ENCODE results near the gene LPCAT2. TPM values are rescaled to one million over a fixed set of nuclear protein-coding genes. Genes with fewer than 3 reads are reported as not detected.

The LPCAT2 gene
- total RNA-seq, 1 donor from 2014 or later, result 11.3 TPM

GRCh38 chr16:55542459-55543082 is 33.7 kb downstream of the LPCAT2 start:
- no peaks in the 10 kb centered on the region for H3K4me1 ChIP-seq
- DNase-seq (ENCODE audit: extremely low spot score in 2 of 2), result no peak
- H3K4me3 ChIP-seq, result no peak overlapping the region
- intact Hi-C loops (cut with DNase I), result loop anchor here (2.0 kb wide), 1 partner anchor 78 kb away; no protein-coding TSS in a partner anchor
- no peaks in the 10 kb centered on the region for H3K9me3 ChIP-seq
- peaks cover 0 to 2% of the 10 kb centered on the region in 2 donors for H3K36me3 ChIP-seq
- H3K27ac ChIP-seq, result peak overlapping the region; percentile 31
- no peaks in the 10 kb centered on the region for H3K27me3 ChIP-seq
- TF ChIP-seq POLR2A (IDR thresholded peaks at IDR 0.05) (no peak), POLR2AphosphoS5 (IDR thresholded peaks at IDR 0.05; ENCODE audit: insufficient read depth in 1 of 2, low read depth in 1 of 2) (no peak), CTCF (IDR thresholded peaks at IDR 0.05) (no peak)

- intact Hi-C loops (cut with DNase I), result loop anchor here (2.0 kb wide), 1 partner anchor 79 kb away; no protein-coding TSS in a partner anchor
- peak; percentile 33 to 55 (median 45) for TF ChIP-seq CTCF (IDR thresholded peaks at IDR 0.05)
- TF ChIP-seq POLR2AphosphoS5 (IDR thresholded peaks at IDR 0.05; ENCODE audit: insufficient read depth in 1 of 2, low read depth in 1 of 2), result no peak
- no peak for TF ChIP-seq POLR2A (IDR thresholded peaks at IDR 0.05)
- no peaks in the 10 kb centered on the region for H3K9me3 ChIP-seq
These were observed 34.6 kb downstream of the LPCAT2 start for GRCh38 chr16:55543472-55543871.

GRCh38 chr16:55552621-55553020 is 43.7 kb downstream of the LPCAT2 start:
- Histone ChIP-seq H3K27me3 (no peaks in the 10 kb centered on the region), H3K4me3 (no peak overlapping the region), H3K36me3 (no peaks in the 10 kb centered on the region), H3K9me3 (no peaks in the 10 kb centered on the region), H3K4me1 (no peaks in the 10 kb centered on the region), H3K27ac (no peak overlapping the region)
- intact Hi-C loops (cut with DNase I), result no loop called here
- no peak for DNase-seq (ENCODE audit: extremely low spot score in 2 of 2)
- TF ChIP-seq POLR2AphosphoS5 (IDR thresholded peaks at IDR 0.05; ENCODE audit: insufficient read depth in 1 of 2, low read depth in 1 of 2) (peak in 1 of 2 donors; percentile 13), POLR2A (IDR thresholded peaks at IDR 0.05) (no peak)

More at GRCh38 chr16:55543472-55543871, 34.6 kb downstream of the LPCAT2 start:
- no peak for DNase-seq (ENCODE audit: extremely low spot score in 2 of 2)
- H3K27me3 ChIP-seq, result no peaks in the 10 kb centered on the region
- no peak overlapping the region for H3K27ac ChIP-seq
- peaks cover 0 to 2% of the 10 kb centered on the region in 2 donors for H3K36me3 ChIP-seq
- no peaks in the 10 kb centered on the region for H3K4me1 ChIP-seq
- H3K4me3 ChIP-seq, result no peak overlapping the region

GRCh38 chr16:55555436-55555835 is 46.6 kb downstream of the LPCAT2 start:
- Histone ChIP-seq H3K4me3 (no peak overlapping the region), H3K4me1 (peaks cover 17% of the 10 kb centered on the region), H3K27ac (no peak overlapping the region), H3K27me3 (no peaks in the 10 kb centered on the region), H3K36me3 (no peaks in the 10 kb centered on the region), H3K9me3 (no peaks in the 10 kb centered on the region)
- DNase-seq (ENCODE audit: extremely low spot score in 2 of 2), result no peak
- intact Hi-C loops (cut with DNase I), result no loop called here
- peak in 1 of 2 donors; percentile 26 for TF ChIP-seq POLR2AphosphoS5 (IDR thresholded peaks at IDR 0.05; ENCODE audit: insufficient read depth in 1 of 2, low read depth in 1 of 2)
- TF ChIP-seq CTCF (IDR thresholded peaks at IDR 0.05), result no peak

GRCh38 chr16:55557186-55557585 is 48.3 kb downstream of the LPCAT2 start:
- H3K4me3 ChIP-seq, result no peak overlapping the region
- H3K9me3 ChIP-seq, result no peaks in the 10 kb centered on the region
- no peaks in the 10 kb centered on the region for H3K27me3 ChIP-seq
- no peak for DNase-seq (ENCODE audit: extremely low spot score in 2 of 2)
- peaks cover 18% of the 10 kb centered on the region for H3K4me1 ChIP-seq
- no peaks in the 10 kb centered on the region for H3K36me3 ChIP-seq
- H3K27ac ChIP-seq, result no peak overlapping the region
- intact Hi-C loops (cut with DNase I), result no loop called here
- TF ChIP-seq POLR2AphosphoS5 (IDR thresholded peaks at IDR 0.05; ENCODE audit: insufficient read depth in 1 of 2, low read depth in 1 of 2), result peak in 1 of 2 donors; percentile 57
- no peak for TF ChIP-seq POLR2A (IDR thresholded peaks at IDR 0.05)

- DNase-seq (ENCODE audit: extremely low spot score in 2 of 2), result no peak
- Histone ChIP-seq H3K27ac (no peak overlapping the region), H3K27me3 (no peaks in the 10 kb centered on the region), H3K9me3 (no peaks in the 10 kb centered on the region), H3K4me3 (no peak overlapping the region), H3K4me1 (peaks cover 18% of the 10 kb centered on the region), H3K36me3 (no peaks in the 10 kb centered on the region)
- intact Hi-C loops (cut with DNase I), result no loop called here
- TF ChIP-seq POLR2AphosphoS5 (IDR thresholded peaks at IDR 0.05; ENCODE audit: insufficient read depth in 1 of 2, low read depth in 1 of 2) (peak in 1 of 2 donors; percentile 88), POLR2A (IDR thresholded peaks at IDR 0.05) (no peak), CTCF (IDR thresholded peaks at IDR 0.05) (no peak)
These were observed 50.4 kb downstream of the LPCAT2 start for GRCh38 chr16:55559233-55559632.

Data from vagina (tissue), 2 donors.